NCI-H345 treated with DMSO at 0.1 percent for 48 hours (cell line): ENCODE data around the gene ARHGEF7.
"Not testable (repeated sequence)": the region's sequence is repeated elsewhere in the genome, so short reads cannot be mapped to it uniquely, and the experiment has no call there.

Source experiments
- DNase-seq: peaks from one replicate; lab custom pipeline; 2025; ENCODE audit not compliant: unreplicated experiment; lab: John Stamatoyannopoulos, UW

Gene ARHGEF7

DNA sequence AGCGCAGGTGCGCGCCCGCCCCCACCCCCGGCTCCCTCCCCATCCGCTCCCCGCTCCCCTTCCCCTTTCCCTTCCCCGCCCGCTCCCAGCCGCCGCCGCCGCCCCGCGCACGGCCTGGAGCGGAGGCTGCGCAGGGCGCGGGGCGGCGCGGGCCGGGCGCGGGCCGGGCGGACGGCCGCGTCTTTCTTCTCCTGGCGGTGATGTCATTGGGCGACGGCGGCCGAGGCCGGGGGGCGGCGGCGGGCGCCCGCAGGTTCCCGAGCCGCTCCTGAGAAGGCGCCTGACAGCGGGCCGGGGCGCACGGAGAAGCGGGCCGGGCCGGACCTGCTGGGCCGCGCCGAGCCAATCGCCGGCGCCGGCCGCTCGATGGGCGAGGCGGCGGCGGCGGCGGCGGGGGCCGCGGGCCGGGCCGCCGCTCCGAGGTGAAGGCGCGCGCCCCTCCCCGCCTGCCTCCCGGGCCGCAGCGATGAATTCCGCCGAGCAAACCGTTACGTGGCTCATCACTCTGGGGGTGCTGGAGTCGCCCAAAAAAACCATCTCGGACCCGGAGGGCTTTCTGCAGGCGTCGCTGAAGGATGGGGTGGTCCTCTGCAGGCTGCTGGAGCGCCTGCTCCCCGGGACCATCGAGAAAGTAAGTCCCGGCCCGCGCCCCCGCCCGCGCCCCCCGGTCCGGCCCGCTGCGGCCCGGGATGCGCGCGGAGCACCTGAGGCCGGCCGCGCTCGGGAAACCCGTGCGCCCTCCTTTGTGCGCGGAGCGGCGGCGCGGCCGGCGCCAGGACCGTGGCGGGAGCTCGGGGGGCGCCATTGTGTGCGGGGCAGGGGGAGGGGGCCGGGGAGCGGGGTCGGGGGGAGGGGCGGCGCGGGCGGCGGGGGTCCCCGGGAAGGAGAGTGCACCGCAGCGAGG is at the start of gene ARHGEF7:
Gene ARHGEF7, plus strand, starts transcription at position 250 of the 904 bp plus-strand sequence. Its CDS starts 217 bp downstream, at position 467.
- DNase-seq: no peak

GRCh38 chr13:111065698-111066097 is 49.4 kb upstream of the ARHGEF7 start:
- DNase-seq: no peak

DNA sequence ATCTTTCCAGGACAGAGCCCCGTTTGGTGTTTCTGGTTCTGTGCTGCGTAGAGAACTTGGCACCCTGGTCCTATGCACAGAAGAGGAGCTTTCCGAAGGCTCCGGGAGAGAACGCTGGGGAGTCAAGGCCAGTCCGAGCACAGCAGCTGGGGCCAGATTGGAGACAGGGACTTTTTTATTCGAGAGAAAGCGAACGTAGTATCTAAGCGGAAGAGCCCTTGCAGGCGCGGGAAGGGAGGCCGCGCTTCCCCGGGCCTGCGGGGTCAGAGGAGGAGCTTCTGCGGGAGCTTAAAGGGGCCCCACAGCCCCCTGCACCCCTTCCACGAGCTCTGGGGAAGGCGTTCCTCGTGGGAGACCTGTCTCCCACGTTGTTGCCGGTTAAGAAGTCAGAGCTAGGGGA is 48.6 kb upstream of the ARHGEF7 start:
- no peak for DNase-seq

DNA sequence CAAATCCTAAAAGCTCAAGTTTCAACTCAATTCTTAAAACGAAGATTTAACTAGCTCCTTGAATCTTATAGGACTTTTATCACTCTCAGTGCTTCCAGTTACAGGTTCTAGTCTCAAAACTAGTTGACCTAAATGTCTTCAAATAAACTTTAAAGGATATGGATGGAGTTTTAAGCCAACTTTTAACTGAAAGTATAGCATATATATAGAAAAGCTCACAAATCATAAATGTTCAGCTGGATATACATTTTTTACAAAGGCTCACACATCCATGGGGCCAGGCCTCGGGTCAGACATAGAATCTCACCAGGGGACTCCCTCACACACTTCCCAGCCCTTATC is 47.1 kb upstream of the ARHGEF7 start:
- no peak for DNase-seq

- not testable (repeated sequence) for DNase-seq
These were observed 44.0 kb upstream of the ARHGEF7 start for GRCh38 chr13:111071120-111071519.

GRCh38 chr13:111071526-111071925 is 43.6 kb upstream of the ARHGEF7 start:
- DNase-seq: not testable (repeated sequence)

- DNase-seq: no peak
These were observed 40.3 kb upstream of the ARHGEF7 start for GRCh38 chr13:111074826-111075225.

DNA sequence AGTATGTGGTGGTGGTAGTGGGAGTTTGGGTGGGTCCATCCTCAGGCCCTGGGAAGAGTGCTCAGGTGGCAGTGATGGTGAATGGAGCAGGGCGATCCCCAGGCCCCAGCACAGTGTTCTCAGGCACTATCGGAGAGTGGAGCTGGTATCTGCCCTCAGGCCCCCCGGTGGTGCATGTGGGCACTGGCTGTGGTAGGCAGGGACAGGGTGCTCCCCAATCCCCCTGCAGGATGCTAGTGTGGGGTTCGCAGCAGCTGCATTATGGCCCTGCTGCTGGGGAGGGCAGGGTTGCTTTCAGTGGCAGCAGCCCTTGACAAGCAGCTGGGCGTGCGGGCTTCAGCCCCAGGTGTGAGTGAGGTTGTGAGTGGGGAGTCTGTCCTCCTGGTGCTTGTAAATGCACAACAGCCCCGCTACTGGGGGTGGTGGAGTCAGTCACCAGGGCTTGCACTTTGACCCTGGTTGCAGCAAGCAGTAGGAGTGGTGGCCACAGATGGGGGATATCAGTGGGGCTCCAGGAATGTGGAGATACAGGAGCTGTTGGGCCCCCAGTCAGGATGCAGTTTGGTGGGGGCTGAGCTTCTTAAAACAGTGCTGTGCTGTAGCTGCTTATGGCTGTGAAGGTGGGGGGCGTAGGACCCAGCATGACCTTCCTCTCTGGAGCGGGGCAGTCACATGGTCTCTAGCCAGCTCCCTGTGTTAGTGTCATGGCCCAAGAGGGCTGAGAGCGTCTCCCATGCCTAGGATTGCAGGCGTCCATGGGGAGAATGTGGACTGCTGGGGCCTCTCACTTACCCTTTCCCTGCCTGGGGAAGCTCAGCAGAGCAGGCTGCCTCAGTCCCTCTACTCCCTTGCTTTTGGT is 38.7 kb upstream of the ARHGEF7 start:
- no peak for DNase-seq

DNA sequence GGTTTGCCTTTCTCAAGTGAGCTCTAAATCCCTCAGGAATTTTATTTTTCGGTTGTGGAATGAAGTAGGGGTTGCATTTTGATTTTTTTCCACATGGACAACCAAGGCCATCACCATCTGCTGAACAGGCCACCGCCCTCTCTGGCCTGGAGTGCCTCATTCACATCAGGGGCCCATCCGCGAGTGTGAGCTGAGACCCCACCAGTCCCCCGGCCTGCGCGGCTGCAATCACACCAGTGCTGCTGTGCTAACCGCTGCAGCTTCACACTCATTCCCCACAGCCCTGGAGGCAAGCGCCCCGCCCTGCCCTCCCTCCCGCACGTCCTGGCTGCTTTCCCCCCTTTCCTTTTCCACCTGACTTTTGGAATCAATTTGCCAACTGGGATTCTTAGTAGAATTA is 35.7 kb upstream of the ARHGEF7 start:
- no peak for DNase-seq

- no peak for DNase-seq
These were observed 34.5 kb upstream of the ARHGEF7 start for GRCh38 chr13:111080642-111081041.

DNA sequence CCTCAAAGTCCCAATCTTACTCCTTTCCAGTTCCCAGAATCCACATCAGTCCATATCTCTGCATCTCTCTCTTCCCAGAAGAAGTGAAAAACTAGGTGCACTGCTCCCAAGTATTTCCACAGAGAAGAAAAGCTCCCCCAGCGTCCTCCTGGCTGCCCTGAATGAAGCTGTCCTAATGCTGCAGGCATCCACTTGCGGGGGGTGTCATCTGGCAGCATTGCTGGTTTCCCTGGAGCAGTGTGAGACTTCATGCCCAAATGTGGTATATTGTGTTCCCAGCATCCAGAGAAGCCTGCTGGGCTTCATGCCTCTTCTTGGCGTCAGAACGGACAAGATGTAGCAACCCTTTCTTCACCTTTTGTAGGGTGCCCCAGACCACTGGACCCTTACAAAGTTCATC is 32.9 kb upstream of the ARHGEF7 start:
- DNase-seq: no peak

DNA sequence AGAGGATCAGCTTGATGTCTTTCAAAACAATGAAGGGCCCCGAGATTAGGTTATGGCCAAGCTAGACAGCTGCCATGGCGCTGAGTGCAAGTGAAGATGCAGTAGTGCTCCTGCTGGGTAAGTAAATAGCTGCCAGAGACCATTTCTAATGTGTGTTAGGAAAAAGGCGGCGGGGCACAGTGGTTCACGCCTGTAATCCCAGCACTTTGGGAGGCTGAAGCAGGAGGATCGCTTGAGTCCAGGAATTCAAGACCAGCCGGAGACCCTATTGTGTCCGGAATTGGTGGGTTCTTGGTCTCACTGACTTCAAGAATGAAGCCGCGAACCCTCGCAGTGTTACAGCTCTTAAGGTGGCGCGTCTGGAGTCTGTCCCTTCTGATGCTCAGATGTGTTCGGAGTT is 32.3 kb upstream of the ARHGEF7 start:
- not testable (repeated sequence) for DNase-seq

- DNase-seq: not testable (repeated sequence)
These were observed 31.4 kb upstream of the ARHGEF7 start for GRCh38 chr13:111083693-111084092.

DNA sequence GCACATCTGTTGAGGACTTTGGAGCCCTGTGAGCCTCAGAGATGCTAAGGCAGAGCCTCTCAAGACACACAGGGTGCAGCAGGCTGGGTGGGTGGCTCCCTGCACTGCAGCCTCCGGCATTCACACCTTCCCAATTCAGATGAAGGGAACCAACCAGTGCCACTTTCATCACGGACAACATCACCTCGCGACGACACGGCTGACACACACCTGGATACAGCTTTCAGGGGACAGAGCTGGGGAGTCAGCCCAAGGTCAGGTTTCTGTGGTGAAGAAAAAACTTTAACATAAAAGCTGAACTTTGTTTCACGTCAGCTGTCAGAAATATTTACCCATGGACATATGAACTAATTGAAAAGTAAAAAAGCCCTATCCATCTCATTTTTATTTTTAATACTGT is 24.9 kb upstream of the ARHGEF7 start:
- DNase-seq: no peak

- no peak for DNase-seq
These were observed 22.4 kb upstream of the ARHGEF7 start for GRCh38 chr13:111092685-111093084.

- no peak for DNase-seq
These were observed 22.0 kb upstream of the ARHGEF7 start for GRCh38 chr13:111093136-111093535.

GRCh38 chr13:111093634-111094033 is 21.5 kb upstream of the ARHGEF7 start:
- no peak for DNase-seq

- DNase-seq: peak; percentile 62
These were observed 19.9 kb upstream of the ARHGEF7 start for GRCh38 chr13:111095031-111095840.

DNA sequence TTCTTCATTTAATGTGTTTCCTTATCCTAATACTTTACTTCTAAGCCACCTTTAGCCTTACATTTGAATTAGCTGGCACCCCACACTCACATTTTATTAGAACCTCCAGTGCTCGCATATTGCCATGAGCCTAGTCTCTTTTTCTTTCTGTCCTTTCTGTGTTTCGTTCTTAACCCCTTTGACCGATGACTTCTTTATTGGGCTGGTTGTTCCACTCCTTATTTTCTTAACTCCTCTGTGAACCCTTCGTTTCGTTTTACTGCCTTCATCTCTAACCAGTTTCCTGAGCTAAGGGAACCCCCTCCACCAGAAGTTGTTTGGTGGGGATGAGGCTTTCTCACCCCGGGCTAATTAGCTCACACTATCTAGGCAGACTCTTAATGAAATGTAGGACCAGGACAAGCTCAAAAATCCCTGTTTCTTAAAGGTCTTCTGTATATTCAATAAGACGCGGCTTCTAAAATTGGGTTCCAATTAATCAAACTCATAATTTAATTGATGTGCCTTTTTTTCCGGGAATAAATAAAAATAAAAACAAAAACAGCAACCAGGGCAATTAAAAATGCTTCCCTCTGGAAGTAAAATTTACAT is 19.1 kb upstream of the ARHGEF7 start:
- no peak for DNase-seq

- DNase-seq: no peak
These were observed 15.8 kb upstream of the ARHGEF7 start for GRCh38 chr13:111099290-111099689.

- DNase-seq: no peak
These were observed 5.1 kb upstream of the ARHGEF7 start for GRCh38 chr13:111110054-111110453.
